LNCaP clone FGC (cell line): ENCODE data around the gene MRPL34.

ENCODE experiments used
- DNase-seq: peaks from one replicate; pipeline ENCODE4 v3.0.0-alpha.2; 2011; ENCODE audit warnings: low read depth
- H3K4me3 ChIP-seq: 2 replicates; pipeline ENCODE4 v1.5.1; 2011; ENCODE audit warnings: mild to moderate bottlenecking, low read depth, low read length, control low read depth
- CTCF ChIP-seq: IDR thresholded peaks from 2 replicates; pipeline ENCODE4 v1.5.1; 2012; ENCODE audit warnings: mild to moderate bottlenecking; ENCODE audit not compliant: control insufficient read depth, insufficient read depth; ENCODE audit errors: extremely low read depth

The MRPL34 gene

DNA sequence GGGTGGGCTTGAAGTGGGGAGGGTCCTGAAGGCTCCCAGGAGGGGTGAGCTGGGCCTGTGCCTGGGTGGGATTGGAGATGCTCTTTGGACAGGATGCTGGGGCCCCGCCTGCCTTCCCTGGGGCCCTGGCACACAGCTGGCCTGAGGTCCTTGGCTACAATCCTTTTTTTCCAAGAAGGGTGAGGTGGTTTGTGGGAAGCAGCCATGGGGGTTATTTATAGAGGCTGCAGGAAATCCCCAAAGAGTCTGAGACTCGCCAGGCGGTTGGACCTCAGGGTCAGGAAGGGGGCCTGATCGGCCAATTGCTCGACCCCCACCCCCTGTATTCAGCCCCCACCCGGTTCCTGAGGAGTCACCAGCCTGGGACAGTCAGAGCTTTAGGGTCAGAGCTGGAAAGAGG, 41.7 kb downstream of the MRPL34 start:
- TF ChIP-seq CTCF, result no peak
- H3K4me3 ChIP-seq, result no peak overlapping the region
- DNase-seq, result no peak

DNA sequence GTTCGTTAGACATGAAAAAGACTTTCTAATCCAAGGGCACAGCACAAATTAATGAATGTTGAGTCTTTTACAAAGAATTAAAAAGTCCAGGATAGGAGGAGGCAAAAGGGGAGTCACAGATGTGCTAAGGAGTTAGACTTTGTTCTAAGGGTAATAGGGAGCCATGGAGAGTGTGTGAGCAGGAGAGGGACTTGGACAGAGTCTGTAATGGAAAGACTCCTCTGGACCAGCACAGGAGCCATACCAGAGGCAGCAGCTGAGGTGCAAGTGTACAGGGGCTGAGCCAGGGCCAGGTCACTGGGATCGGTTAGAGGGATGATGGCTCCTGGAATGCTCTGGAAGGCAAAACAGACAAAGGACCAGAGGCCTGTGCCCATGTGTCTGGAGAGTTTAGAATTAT, 42.2 kb downstream of the MRPL34 start:
- TF ChIP-seq CTCF, result no peak
- DNase-seq, result no peak
- no peak overlapping the region for H3K4me3 ChIP-seq

DNA sequence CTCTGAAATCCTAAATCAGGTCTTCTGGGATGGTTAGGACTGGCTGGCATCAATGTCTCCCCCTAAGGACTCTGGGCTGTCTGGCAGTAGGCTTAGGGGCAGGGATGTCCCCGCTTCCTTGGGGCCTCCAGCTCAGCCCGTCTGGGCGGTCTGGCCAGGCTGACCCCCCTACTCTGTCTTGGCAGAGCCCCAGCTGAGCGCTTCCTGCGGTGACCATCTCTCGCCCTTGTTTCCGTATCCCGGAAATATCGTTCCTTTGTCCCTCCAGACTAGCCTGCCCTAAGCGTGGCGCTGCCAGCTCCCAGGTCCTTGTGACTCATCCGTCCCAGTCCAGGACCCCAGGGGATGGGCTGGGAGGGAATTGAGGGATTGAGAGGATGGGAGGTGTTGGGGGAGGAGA, 43.0 kb downstream of the MRPL34 start:
- DNase-seq, result no peak
- no peak overlapping the region for H3K4me3 ChIP-seq
- TF ChIP-seq CTCF, result no peak

- TF ChIP-seq CTCF, result no peak
- DNase-seq, result no peak
- H3K4me3 ChIP-seq, result no peak overlapping the region
Observed at GRCh38 chr19:17351815-17352435, 46.3 kb downstream of the MRPL34 start.

GRCh38 chr19:17352608-17353280, 47.1 kb downstream of the MRPL34 start:
- no peak for DNase-seq
- H3K4me3 ChIP-seq, result no peak overlapping the region
- no peak for TF ChIP-seq CTCF

DNA sequence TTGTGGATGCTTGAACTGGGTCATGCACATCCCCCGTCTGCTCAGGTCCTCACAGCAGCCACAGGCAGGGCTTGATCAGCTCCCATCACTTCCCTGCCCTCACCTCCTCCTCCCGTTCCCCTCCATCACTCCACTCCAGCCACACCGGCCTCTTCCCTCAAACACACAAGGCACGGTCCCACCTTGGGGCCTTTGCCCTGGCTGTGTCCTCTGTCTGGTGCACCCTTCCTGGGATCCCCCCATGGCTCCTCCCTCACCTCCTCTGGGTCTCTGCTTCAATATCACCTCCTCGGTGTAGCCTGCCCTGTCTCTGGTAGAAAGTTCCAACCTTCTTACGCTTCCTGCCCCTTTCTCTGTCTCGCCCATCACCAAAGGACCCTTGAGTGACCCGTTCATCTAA, 47.7 kb downstream of the MRPL34 start:
- no peak overlapping the region for H3K4me3 ChIP-seq
- no peak for DNase-seq
- TF ChIP-seq CTCF, result no peak
